Mononuclear cell (primary cell): ENCODE measurements around the gene NCBP2L. TPM values are rescaled to one million over a fixed set of nuclear protein-coding genes. Genes with fewer than 3 reads are reported as not detected.

ENCODE experiments used
- H3K27me3 ChIP-seq: 2 replicates; pipeline ENCODE4 v1.6.0; 2011; ENCODE audit warnings: low read length, control low read depth; ENCODE audit not compliant: insufficient read depth
- H3K4me1 ChIP-seq: 2 replicates; pipeline ENCODE4 v1.5.1; 2011; ENCODE audit warnings: mild to moderate bottlenecking, low read length, control low read depth; ENCODE audit not compliant: insufficient read depth
- H3K4me3 ChIP-seq: 2 replicates; pipeline ENCODE4 v1.5.1; 2011; ENCODE audit warnings: mild to moderate bottlenecking, low read length, moderate library complexity
- H3K9me3 ChIP-seq: 2 replicates; pipeline ENCODE4 v1.5.1; 2011; ENCODE audit warnings: low read depth, mild to moderate bottlenecking, control low read depth, low read length
- total RNA-seq: library from RNA; depleted of rRNA; stranded (reverse); fragments of >200 nt; gene quantifications from one replicate; pipeline ENCODE4 v1.2.3, GENCODE V29; 2012

Gene NCBP2L
- total RNA-seq, 1 donor = 0.21 TPM

DNA sequence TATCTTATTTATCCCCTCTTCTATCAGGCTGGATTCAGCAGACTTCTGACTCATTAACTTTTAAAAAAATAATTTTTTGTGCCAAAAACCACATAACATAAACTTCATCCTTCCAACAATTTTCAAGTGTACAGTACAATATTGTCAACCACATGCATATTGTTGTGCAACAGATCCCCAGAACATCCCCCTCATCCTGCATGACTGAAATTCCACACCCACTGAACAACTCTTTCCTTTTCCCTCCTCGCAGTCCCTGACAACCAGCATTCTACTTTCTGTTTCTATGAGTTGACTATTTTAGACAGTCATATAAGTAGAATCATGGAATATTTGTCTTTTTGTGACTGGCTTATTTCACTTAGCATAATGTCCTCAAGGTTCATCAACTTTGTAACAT is 45.9 kb downstream of the NCBP2L start:
- Histone ChIP-seq H3K9me3 (no peaks in the 10 kb centered on the region), H3K4me1 (no peaks in the 10 kb centered on the region), H3K27me3 (peaks cover 13% of the 10 kb centered on the region), H3K4me3 (no peak overlapping the region)

GRCh38 chrX:107825698-107826237 is 48.2 kb downstream of the NCBP2L start, which contains the start of gene MID2:
MID2 (plus strand) TSS chrX:107825866; CDS start chrX:107826427, 561 bp downstream.
- Histone ChIP-seq H3K4me3 (peak within 1 kb of the TSS; percentile 24), H3K27me3 (peaks cover 13% of the 10 kb centered on the region), H3K9me3 (no peaks in the 10 kb centered on the region), H3K4me1 (no peaks in the 10 kb centered on the region)

- Histone ChIP-seq H3K27me3 (peaks cover 13% of the 10 kb centered on the region), H3K4me3 (peak overlapping the region; percentile 24), H3K4me1 (no peaks in the 10 kb centered on the region), H3K9me3 (no peaks in the 10 kb centered on the region)
Measured at GRCh38 chrX:107826238-107827029, 48.9 kb downstream of the NCBP2L start.

GRCh38 chrX:107827030-107827831 is 49.7 kb downstream of the NCBP2L start:
- no peaks in the 10 kb centered on the region for H3K4me1 ChIP-seq
- peaks cover 13% of the 10 kb centered on the region for H3K27me3 ChIP-seq
- no peaks in the 10 kb centered on the region for H3K9me3 ChIP-seq
- H3K4me3 ChIP-seq = peak overlapping the region; percentile 24

DNA sequence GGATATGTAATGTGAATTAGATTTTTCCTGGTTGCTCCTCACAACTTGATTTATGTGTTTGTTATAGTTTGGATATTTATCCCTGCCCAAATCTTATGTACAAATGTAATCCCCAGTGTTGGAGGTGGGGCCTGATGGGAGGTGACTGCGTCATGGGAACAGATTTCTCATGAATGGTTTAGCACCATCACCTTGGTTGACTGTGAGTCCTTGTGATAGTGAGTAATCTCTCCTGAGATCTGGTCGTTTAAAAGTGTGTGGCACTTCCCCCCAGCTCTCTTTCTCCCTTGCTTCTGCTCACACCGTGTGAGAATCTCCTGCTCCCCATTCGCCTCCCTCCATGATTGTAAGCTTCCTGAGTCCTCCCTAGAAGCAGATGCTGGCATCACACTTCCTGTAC is 50.3 kb downstream of the NCBP2L start:
- Histone ChIP-seq H3K27me3 (peaks cover 13% of the 10 kb centered on the region), H3K4me3 (no peak overlapping the region), H3K4me1 (no peaks in the 10 kb centered on the region), H3K9me3 (no peaks in the 10 kb centered on the region)

GRCh38 chrX:107829878-107830277 is 52.3 kb downstream of the NCBP2L start:
- H3K4me3 ChIP-seq = no peak overlapping the region
- no peaks in the 10 kb centered on the region for H3K4me1 ChIP-seq
- peaks cover 6% of the 10 kb centered on the region for H3K27me3 ChIP-seq
- H3K9me3 ChIP-seq = no peaks in the 10 kb centered on the region

DNA sequence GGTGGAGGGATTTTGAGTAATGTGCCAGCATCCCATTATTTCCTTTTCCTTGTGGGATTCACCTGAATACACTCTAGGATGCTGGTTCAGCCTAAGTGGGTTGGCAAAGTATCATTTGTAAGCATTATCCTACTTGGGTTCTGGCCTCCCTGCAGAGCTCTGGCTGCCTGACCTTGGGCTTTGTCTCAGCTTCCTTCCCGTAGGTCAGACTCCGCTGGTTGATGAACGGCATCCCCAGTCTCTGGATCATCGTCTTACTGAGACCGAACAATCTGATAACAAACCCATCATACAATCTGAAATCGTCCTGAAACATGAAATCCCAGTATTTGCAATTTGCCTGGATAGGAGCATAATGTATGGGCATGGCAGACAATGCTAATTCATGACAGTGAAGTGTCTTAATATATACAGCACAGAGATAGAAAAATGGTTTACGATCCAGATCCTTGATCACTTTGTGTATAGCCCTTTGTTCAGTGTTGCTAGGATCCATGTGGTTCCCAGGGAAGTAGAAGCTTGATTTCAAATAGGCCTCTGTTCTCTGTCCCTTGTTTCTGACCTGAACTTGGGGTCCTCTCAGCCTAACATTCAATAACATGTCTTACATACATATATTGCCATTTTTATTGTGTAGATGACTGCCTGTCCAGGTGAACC is 53.7 kb downstream of the NCBP2L start:
- peaks cover 3% of the 10 kb centered on the region for H3K27me3 ChIP-seq
- H3K4me3 ChIP-seq = no peak overlapping the region
- H3K4me1 ChIP-seq = no peaks in the 10 kb centered on the region
- H3K9me3 ChIP-seq = no peaks in the 10 kb centered on the region

- H3K9me3 ChIP-seq = no peaks in the 10 kb centered on the region
- no peaks in the 10 kb centered on the region for H3K4me1 ChIP-seq
- H3K4me3 ChIP-seq = no peak overlapping the region
- no peaks in the 10 kb centered on the region for H3K27me3 ChIP-seq
Measured at GRCh38 chrX:107834275-107835201, 57.0 kb downstream of the NCBP2L start.

- no peaks in the 10 kb centered on the region for H3K27me3 ChIP-seq
- H3K9me3 ChIP-seq = no peaks in the 10 kb centered on the region
- no peak overlapping the region for H3K4me3 ChIP-seq
- H3K4me1 ChIP-seq = no peaks in the 10 kb centered on the region
Measured at GRCh38 chrX:107836958-107837357, 59.4 kb downstream of the NCBP2L start.

GRCh38 chrX:107840971-107841370 is 63.4 kb downstream of the NCBP2L start:
- H3K9me3 ChIP-seq = no peaks in the 10 kb centered on the region
- H3K4me3 ChIP-seq = no peak overlapping the region

GRCh38 chrX:107842715-107843400 is 65.3 kb downstream of the NCBP2L start:
- Histone ChIP-seq H3K4me1 (no peaks in the 10 kb centered on the region), H3K9me3 (no peaks in the 10 kb centered on the region), H3K4me3 (no peak overlapping the region), H3K27me3 (no peaks in the 10 kb centered on the region)

More at GRCh38 chrX:107840971-107841370, 63.4 kb downstream of the NCBP2L start:
- Histone ChIP-seq H3K4me1 (no peaks in the 10 kb centered on the region), H3K27me3 (no peaks in the 10 kb centered on the region)
